Endodermal cell (in vitro differentiated cells): ENCODE data around the gene MIER2. TPM values are rescaled to one million over a fixed set of nuclear protein-coding genes. Genes with fewer than 3 reads are reported as not detected.
A peak's percentile ranks its signal among the peaks of the same experiment; 100 is the strongest.

Source experiments
- DNase-seq: peaks from one replicate; pipeline ENCODE4 v3.0.0-alpha.2; 2017
- H3K27ac ChIP-seq: 2 replicates; pipeline ENCODE4 v1.5.1; 2013; ENCODE audit warnings: mild to moderate bottlenecking, low read depth, low read length, moderate library complexity
- H3K27me3 ChIP-seq: 2 replicates; pipeline ENCODE4 v1.6.1; 2013; ENCODE audit warnings: mild to moderate bottlenecking, low read length, moderate library complexity; ENCODE audit not compliant: insufficient read depth, control insufficient read depth, poor library complexity, severe bottlenecking
- H3K36me3 ChIP-seq: 2 replicates; pipeline ENCODE4 v1.7.0; 2013; ENCODE audit warnings: mild to moderate bottlenecking, low read length, moderate library complexity; ENCODE audit not compliant: control insufficient read depth, insufficient read depth
- H3K4me1 ChIP-seq: one replicate; pipeline ENCODE4 v1.7.0; 2013; ENCODE audit warnings: low read length; ENCODE audit not compliant: control insufficient read depth, insufficient read depth
- H3K4me3 ChIP-seq: 2 replicates; pipeline ENCODE4 v1.5.1; 2013; ENCODE audit warnings: mild to moderate bottlenecking, low read length, moderate library complexity
- H3K9ac ChIP-seq: 2 replicates; pipeline ENCODE4 v1.6.1; 2013; ENCODE audit warnings: mild to moderate bottlenecking, low read length, moderate library complexity; ENCODE audit not compliant: poor library complexity, severe bottlenecking; ENCODE audit errors: extremely low read depth
- H3K9me3 ChIP-seq: 2 replicates; pipeline ENCODE4 v1.6.1; 2013; ENCODE audit warnings: mild to moderate bottlenecking, low read length, moderate library complexity; ENCODE audit not compliant: control insufficient read depth
- H3K27ac Mint-ChIP-seq: 2 replicates; pipeline ENCODE4 v1.8.0; 2020; ENCODE audit warnings: mixed read lengths
- H3K27me3 Mint-ChIP-seq: 2 replicates; pipeline ENCODE4 v1.8.0; 2021; ENCODE audit warnings: mild to moderate bottlenecking, mixed read lengths; ENCODE audit not compliant: insufficient read depth
- H3K36me3 Mint-ChIP-seq: 2 replicates; pipeline ENCODE4 v1.8.0; 2020; ENCODE audit warnings: low read depth, mixed read lengths
- H3K4me1 Mint-ChIP-seq: 2 replicates; pipeline ENCODE4 v1.8.0; 2020; ENCODE audit warnings: mixed read lengths
- H3K4me3 Mint-ChIP-seq: 2 replicates; pipeline ENCODE4 v1.8.0; 2020; ENCODE audit warnings: mild to moderate bottlenecking, moderate library complexity, mixed read lengths
- H3K9me3 Mint-ChIP-seq: 2 replicates; pipeline ENCODE4 v1.8.0; 2020; ENCODE audit warnings: mild to moderate bottlenecking, mixed read lengths
- WGBS, 2 experiments: methylation state at CpG; one replicate each; pipeline versions ENCODE4 v1.1.5 to v1.1.7; 2013; ENCODE audit warnings: missing lambda C conversion rate in 2 of 2, mixed read lengths in 1 of 2; ENCODE audit not compliant: insufficient coverage in 1 of 2, insufficient read length in 1 of 2; 5-methylcytosine and 5-hydroxymethylcytosine counted together
- total RNA-seq, 2 donors: library from RNA; stranded (reverse); fragmentation: NEBNext Ultra II Directional in 1 of 2; extraction: Animal tissue kit (Norgen Biotek cat#: 25700) in 1 of 2; gene quantifications; 2 replicates in 1 of 2; 3 replicates in 1 of 2; pipeline ENCODE4 v1.2.1, GENCODE V29; 2021
- TF ChIP-seq, protein P1 (sequence below): fragments of 200-600 bp; sonication (generic); conservative IDR thresholded peaks from 2 replicates; pipeline ENCODE4 v1.5.0; 2021; ENCODE audit warnings: antibody characterized with exemption, mild to moderate bottlenecking

Gene MIER2
- total RNA-seq, 2 donors from 2014 or later: 50.5 to 51.3 TPM

DNA sequence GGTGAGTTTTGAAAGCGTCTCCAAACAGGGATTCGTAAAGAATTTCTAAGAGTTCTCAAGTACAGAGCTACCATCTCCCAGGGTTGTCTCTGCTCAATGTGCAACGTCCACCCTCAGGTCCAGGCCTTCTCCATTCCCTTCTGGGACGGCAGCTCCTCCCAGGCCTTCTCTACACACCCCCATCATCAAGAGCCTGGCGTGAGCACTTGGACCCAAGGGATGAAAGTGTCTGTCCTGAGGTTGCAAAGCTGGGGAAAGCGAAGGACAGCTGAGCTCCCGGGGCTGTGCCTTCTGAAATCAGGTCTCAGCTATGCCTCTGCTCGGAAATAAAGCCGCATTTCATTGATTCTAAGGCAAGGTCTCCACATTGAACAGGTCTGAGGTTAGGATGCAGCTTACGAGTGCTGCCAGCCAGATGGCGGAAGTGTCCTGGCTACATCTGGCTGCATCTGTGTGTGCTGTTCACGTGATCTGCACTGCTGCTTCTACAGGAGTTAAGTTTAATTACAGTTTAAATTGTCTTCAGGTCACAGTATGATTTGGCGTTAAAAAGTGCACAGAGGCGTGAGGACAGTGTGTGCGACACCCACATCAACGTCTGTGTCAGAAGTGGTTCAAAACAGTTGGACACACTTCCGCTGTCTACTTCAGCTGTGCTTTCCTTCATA, 27.0 kb upstream of the MIER2 start:
- TF ChIP-seq, protein P1, sequence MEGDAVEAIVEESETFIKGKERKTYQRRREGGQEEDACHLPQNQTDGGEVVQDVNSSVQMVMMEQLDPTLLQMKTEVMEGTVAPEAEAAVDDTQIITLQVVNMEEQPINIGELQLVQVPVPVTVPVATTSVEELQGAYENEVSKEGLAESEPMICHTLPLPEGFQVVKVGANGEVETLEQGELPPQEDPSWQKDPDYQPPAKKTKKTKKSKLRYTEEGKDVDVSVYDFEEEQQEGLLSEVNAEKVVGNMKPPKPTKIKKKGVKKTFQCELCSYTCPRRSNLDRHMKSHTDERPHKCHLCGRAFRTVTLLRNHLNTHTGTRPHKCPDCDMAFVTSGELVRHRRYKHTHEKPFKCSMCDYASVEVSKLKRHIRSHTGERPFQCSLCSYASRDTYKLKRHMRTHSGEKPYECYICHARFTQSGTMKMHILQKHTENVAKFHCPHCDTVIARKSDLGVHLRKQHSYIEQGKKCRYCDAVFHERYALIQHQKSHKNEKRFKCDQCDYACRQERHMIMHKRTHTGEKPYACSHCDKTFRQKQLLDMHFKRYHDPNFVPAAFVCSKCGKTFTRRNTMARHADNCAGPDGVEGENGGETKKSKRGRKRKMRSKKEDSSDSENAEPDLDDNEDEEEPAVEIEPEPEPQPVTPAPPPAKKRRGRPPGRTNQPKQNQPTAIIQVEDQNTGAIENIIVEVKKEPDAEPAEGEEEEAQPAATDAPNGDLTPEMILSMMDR: no peak
- no peak overlapping the region for H3K4me3 ChIP-seq
- H3K27ac ChIP-seq: no peak overlapping the region
- no peak overlapping the region for H3K4me3 Mint-ChIP-seq
- H3K36me3 Mint-ChIP-seq: no peaks in the 10 kb centered on the region
- no peaks in the 10 kb centered on the region for H3K4me1 Mint-ChIP-seq
- no peak overlapping the region for H3K27ac Mint-ChIP-seq
- H3K9me3 Mint-ChIP-seq: no peaks in the 10 kb centered on the region
- peak; percentile 27 for DNase-seq
- no peaks in the 10 kb centered on the region for H3K36me3 ChIP-seq
- H3K9me3 ChIP-seq: no peaks in the 10 kb centered on the region
- no peaks in the 10 kb centered on the region for H3K27me3 ChIP-seq
- no peaks in the 10 kb centered on the region for H3K4me1 ChIP-seq
- 85 to 90% methylated on average over 14 to 17 of the region's 17 CpGs for WGBS, 2 experiments
- H3K9ac ChIP-seq: no peak overlapping the region
- peaks cover 19% of the 10 kb centered on the region for H3K27me3 Mint-ChIP-seq

DNA sequence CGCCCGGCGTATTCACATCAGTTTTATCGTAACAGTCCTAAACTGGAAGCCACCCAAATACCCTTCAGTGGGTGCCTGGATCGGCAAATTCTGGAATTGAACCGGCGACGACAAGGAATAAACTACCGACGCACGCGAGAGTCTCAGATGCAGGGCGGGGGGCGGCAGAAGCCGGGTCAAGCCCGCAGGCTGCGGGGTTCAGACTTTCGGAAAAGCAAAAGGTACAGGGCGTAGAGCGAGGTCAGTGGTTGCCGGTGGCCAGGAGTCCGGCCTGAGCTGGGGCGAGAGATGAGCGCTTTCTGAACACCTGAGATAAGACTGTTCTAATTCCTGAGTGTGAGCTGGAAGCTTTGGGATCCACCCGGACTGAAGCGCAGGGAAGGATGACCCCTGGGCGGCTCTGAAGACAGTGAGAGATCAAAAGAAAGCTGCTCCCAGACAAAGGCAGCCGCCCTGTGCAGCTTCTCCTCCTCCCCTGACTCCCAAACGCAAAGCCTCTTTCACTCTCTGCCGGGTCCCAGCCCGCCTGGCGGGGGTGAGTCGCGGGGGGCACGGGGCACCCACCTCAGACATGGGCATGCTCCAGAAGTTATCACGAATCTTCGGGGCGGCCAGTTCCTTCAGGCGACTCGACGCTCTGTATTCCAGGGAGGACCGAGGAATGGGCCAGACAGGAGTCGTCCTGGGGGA, 26.2 kb upstream of the MIER2 start:
- DNase-seq: peak; percentile 38

DNA sequence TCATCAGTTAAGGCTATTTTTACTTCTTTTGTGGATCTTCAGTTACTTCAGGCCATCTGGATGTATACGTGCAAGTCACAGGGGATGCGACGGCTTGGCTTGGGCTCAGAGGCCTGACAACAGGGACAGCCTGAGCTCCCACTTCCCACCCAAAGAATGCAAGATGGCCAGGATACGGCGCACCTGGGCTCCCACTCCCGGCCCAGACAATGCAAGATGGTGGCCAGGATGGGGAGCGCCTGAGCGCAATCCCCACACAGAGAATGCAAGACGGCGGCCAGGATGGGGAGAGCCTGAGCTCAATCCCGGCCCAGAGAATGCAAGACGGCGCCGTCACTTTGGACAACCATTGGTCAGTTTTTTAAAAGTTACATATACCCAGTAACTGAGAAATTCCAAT, 25.3 kb upstream of the MIER2 start:
- no peaks in the 10 kb centered on the region for H3K36me3 ChIP-seq
- Mint-ChIP-seq H3K9me3 (no peaks in the 10 kb centered on the region), H3K27me3 (peaks cover 20% of the 10 kb centered on the region), H3K4me1 (no peaks in the 10 kb centered on the region), H3K4me3 (no peak overlapping the region), H3K27ac (no peak overlapping the region), H3K36me3 (no peaks in the 10 kb centered on the region)
- H3K9me3 ChIP-seq: no peaks in the 10 kb centered on the region
- TF ChIP-seq, protein P1: no peak
- H3K27me3 ChIP-seq: no peaks in the 10 kb centered on the region
- WGBS, 2 experiments: 90 to 92% methylated on average over 14 of the region's 14 CpGs
- no peak overlapping the region for H3K27ac ChIP-seq
- H3K4me1 ChIP-seq: no peaks in the 10 kb centered on the region
- DNase-seq: peak; percentile 28
- no peak overlapping the region for H3K4me3 ChIP-seq
- no peak overlapping the region for H3K9ac ChIP-seq

More for the DNA sequence above, 26.2 kb upstream of the MIER2 start:
- H3K27me3 ChIP-seq: no peaks in the 10 kb centered on the region
- H3K36me3 ChIP-seq: no peaks in the 10 kb centered on the region
- 91 to 93% methylated on average over 37 to 43 of the region's 43 CpGs for WGBS, 2 experiments
- Mint-ChIP-seq H3K27me3 (peaks cover 17% of the 10 kb centered on the region), H3K27ac (no peak overlapping the region), H3K4me3 (no peak overlapping the region), H3K36me3 (no peaks in the 10 kb centered on the region), H3K4me1 (no peaks in the 10 kb centered on the region), H3K9me3 (no peaks in the 10 kb centered on the region)
- H3K27ac ChIP-seq: no peak overlapping the region
- TF ChIP-seq, protein P1: no peak
- H3K4me3 ChIP-seq: no peak overlapping the region
- H3K9ac ChIP-seq: no peak overlapping the region
- no peaks in the 10 kb centered on the region for H3K9me3 ChIP-seq
- H3K4me1 ChIP-seq: no peaks in the 10 kb centered on the region
